A673 (cell line): ENCODE results near the gene PACSIN2.

ENCODE experiments used
- EZH2 ChIP-seq: fragments of 200-600 bp; sonication (generic); IDR thresholded peaks from 2 replicates; pipeline ENCODE4 v1.6.1; 2017; ENCODE audit warnings: borderline replicate concordance, low read depth, mild to moderate bottlenecking, mixed read lengths, antibody characterized with exemption, low read length; ENCODE audit not compliant: poor library complexity, severe bottlenecking
- TF ChIP-seq, protein P1 (sequence below): fragments of 300-800, 200-600 bp; sonication (generic); conservative IDR thresholded peaks from 2 replicates; pipeline ENCODE4 v1.5.1; 2017; ENCODE audit warnings: low read depth, mild to moderate bottlenecking, antibody characterized with exemption, low read length, moderate library complexity, mixed read lengths

DNA sequence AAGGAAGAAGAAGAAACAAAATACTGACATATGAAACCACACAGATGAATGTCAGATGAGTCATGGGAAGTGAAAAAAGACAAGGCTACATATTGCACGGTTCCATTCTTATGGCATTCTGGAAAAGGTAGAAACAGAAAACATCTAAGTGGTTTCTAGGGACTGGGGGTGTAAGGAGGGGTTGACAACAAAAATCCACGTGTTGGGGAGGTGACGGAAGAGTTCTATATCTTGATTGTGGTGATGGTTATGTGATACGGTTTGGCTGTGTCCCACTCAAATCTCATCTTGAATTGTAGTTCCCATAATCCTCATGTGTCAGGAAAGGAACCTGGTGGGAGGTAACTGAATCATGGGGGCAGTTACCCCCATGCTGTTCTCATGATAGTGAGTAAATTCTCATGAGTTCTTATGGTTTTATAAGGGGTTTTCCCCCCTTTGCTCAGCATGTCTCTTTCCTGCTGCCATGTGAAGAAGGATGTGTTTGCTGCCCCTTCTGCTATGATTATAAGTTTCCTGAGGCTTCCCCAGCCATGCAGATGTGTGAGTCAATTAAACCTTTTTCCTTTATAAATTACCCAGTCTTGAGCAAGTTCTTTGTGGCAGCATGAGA lies 151.5 kb downstream of the PACSIN2 start:
- TF ChIP-seq, protein P1, sequence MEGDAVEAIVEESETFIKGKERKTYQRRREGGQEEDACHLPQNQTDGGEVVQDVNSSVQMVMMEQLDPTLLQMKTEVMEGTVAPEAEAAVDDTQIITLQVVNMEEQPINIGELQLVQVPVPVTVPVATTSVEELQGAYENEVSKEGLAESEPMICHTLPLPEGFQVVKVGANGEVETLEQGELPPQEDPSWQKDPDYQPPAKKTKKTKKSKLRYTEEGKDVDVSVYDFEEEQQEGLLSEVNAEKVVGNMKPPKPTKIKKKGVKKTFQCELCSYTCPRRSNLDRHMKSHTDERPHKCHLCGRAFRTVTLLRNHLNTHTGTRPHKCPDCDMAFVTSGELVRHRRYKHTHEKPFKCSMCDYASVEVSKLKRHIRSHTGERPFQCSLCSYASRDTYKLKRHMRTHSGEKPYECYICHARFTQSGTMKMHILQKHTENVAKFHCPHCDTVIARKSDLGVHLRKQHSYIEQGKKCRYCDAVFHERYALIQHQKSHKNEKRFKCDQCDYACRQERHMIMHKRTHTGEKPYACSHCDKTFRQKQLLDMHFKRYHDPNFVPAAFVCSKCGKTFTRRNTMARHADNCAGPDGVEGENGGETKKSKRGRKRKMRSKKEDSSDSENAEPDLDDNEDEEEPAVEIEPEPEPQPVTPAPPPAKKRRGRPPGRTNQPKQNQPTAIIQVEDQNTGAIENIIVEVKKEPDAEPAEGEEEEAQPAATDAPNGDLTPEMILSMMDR: no peak
- TF ChIP-seq EZH2: no peak
